Neuronal stem cell (in vitro differentiated cells): ENCODE measurements around the gene TSNAXIP1.

Experiments used
- DNase-seq: peaks from one replicate; pipeline ENCODE4 v3.0.0-alpha.2; 2013; ENCODE audit warnings: low spot score
- H2AFZ ChIP-seq: one replicate; pipeline ENCODE4 v1.6.1; 2013; ENCODE audit warnings: mild to moderate bottlenecking, low read length, inconsistent platforms
- H2AK5ac ChIP-seq: 2 replicates; pipeline ENCODE4 v1.6.1; 2013; ENCODE audit warnings: low read depth, mild to moderate bottlenecking, inconsistent platforms, low read length, moderate library complexity, mixed read lengths
- H2BK120ac ChIP-seq: 2 replicates; pipeline ENCODE4 v1.6.1; 2013; ENCODE audit warnings: low read depth, mild to moderate bottlenecking, inconsistent platforms, low read length, moderate library complexity, mixed read lengths
- H2BK12ac ChIP-seq: one replicate; pipeline ENCODE4 v1.6.1; 2013; ENCODE audit warnings: low read length, inconsistent platforms
- H2BK15ac ChIP-seq: 2 replicates; pipeline ENCODE4 v1.6.1; 2013; ENCODE audit warnings: mild to moderate bottlenecking, low read length, inconsistent platforms, mixed read lengths
- H2BK5ac ChIP-seq: one replicate; pipeline ENCODE4 v1.6.1; 2013; ENCODE audit warnings: inconsistent platforms, mild to moderate bottlenecking, low read length, moderate library complexity
- H3K14ac ChIP-seq: one replicate; pipeline ENCODE4 v1.6.1; 2013; ENCODE audit warnings: low read length, inconsistent platforms
- H3K18ac ChIP-seq: 2 replicates; pipeline ENCODE4 v1.6.1; 2013; ENCODE audit warnings: low read length, inconsistent platforms
- H3K23ac ChIP-seq: 2 replicates; pipeline ENCODE4 v1.6.1; 2013; ENCODE audit warnings: low read depth, mild to moderate bottlenecking, mixed read lengths, low read length, inconsistent platforms; ENCODE audit not compliant: poor library complexity
- H3K27ac ChIP-seq: replicated peaks from 3 replicates; pipeline ENCODE4 v1.5.1; 2013; ENCODE audit warnings: low read length, inconsistent platforms
- H3K27me3 ChIP-seq, 3 experiments: 2 replicates each; pipeline ENCODE4 v1.6.1; 2013; ENCODE audit warnings: low read length in 3 of 3, mild to moderate bottlenecking in 2 of 3, inconsistent platforms in 1 of 3, low read depth in 1 of 3, mixed read lengths in 1 of 3, moderate library complexity in 1 of 3; ENCODE audit not compliant: control insufficient read depth in 3 of 3, insufficient read depth in 3 of 3
- H3K36me3 ChIP-seq, 2 donors: replicated peaks in 1 of 2; 2 replicates each; pipeline ENCODE4 v1.6.1; 2013; ENCODE audit warnings: low read length in 2 of 2; ENCODE audit not compliant: control insufficient read depth in 2 of 2, insufficient read depth in 2 of 2
- H3K4ac ChIP-seq: 2 replicates; pipeline ENCODE4 v1.6.1; 2013; ENCODE audit warnings: inconsistent platforms, mild to moderate bottlenecking, low read length, moderate library complexity
- H3K4me1 ChIP-seq, 2 donors: 1 replicate in 1 of 2; 2 replicates in 1 of 2; pipeline ENCODE4 v1.6.1; 2013; ENCODE audit warnings: low read length in 2 of 2, low read depth in 1 of 2; ENCODE audit not compliant: control insufficient read depth in 2 of 2, insufficient read depth in 1 of 2
- H3K4me2 ChIP-seq: one replicate; pipeline ENCODE4 v1.6.1; 2013; ENCODE audit warnings: mild to moderate bottlenecking, low read length, inconsistent platforms; ENCODE audit not compliant: insufficient read depth, poor library complexity, severe bottlenecking
- H3K4me3 ChIP-seq, 2 donors: 2 replicates each; pipeline ENCODE4 v1.5.1; 2013; ENCODE audit warnings: low read length in 2 of 2, mild to moderate bottlenecking in 2 of 2, inconsistent platforms in 1 of 2, moderate library complexity in 1 of 2
- H3K79me1 ChIP-seq: one replicate; pipeline ENCODE4 v1.6.1; 2013; ENCODE audit warnings: low read depth, mild to moderate bottlenecking, inconsistent platforms, low read length, moderate library complexity
- H3K9ac ChIP-seq: one replicate; pipeline ENCODE4 v1.6.1; 2013; ENCODE audit warnings: mild to moderate bottlenecking, low read depth, low read length, inconsistent platforms; ENCODE audit not compliant: poor library complexity
- H3K9me3 ChIP-seq, 2 donors: replicated peaks in 1 of 2; 2 replicates each; pipeline versions ENCODE3 to v1.6.1; 2013; ENCODE audit warnings: low read length in 2 of 2, mild to moderate bottlenecking in 2 of 2, inconsistent platforms in 1 of 2, low read depth in 1 of 2, mixed read lengths in 1 of 2, moderate library complexity in 1 of 2; ENCODE audit not compliant: control insufficient read depth in 2 of 2, insufficient read depth in 1 of 2
- H4K8ac ChIP-seq: one replicate; pipeline ENCODE4 v1.6.1; 2013; ENCODE audit warnings: low read depth, mild to moderate bottlenecking, inconsistent platforms, low read length, moderate library complexity
- H4K91ac ChIP-seq: one replicate; pipeline ENCODE4 v1.6.1; 2013; ENCODE audit warnings: low read length, low read depth, mild to moderate bottlenecking, inconsistent platforms; ENCODE audit not compliant: poor library complexity
- WGBS, 2 donors: extraction: QIAGEN DNeasy Blood & Tissue Kit; methylation state at CpG; one replicate each; pipeline ENCODE4 v1.1.7; 2013; ENCODE audit warnings: missing lambda C conversion rate in 2 of 2, mixed read lengths in 1 of 2; ENCODE audit not compliant: insufficient read length in 2 of 2, insufficient replicate concordance in 1 of 2; ENCODE audit errors: extremely low coverage in 2 of 2; 5-methylcytosine and 5-hydroxymethylcytosine counted together

The TSNAXIP1 gene

DNA sequence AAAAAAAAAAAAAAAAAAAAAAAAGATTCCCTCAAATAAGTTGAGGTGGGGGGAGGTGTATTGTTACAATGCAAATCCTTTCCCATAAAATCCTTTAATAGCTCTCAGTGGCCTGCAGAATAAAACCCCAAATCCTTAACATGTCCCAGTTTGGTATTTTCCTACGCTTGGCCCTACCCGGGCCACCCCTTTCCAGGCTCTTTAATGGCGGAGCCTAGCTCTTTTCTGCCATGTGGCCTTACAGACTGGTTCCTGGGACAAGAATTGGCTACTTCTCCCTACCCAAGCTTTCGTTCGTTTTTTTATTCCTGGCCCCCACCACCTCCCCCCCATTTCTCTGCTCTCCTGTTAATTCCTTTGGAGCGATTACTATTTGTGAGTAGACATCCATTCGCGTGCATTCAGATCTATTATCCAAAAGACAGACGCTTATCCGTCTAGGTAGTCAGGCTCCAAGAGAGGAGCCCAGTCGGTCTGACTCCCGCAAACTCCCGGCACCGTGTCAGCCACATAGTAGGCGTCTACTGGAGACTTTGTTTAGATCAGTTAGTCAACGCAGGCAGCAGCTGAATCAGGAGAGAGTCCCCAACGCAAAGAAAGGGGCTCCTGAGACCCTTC lies 34.6 kb downstream of the TSNAXIP1 start:
- Histone ChIP-seq H3K27me3 (no peaks in the 10 kb centered on the region), H2AFZ (peak overlapping the region; percentile 100), H3K14ac (no peak overlapping the region), H3K4me3 (peak overlapping the region in 1 of 2 donors; percentile 91), H3K23ac (peak overlapping the region; percentile 99), H4K91ac (no peak overlapping the region), H2BK15ac (peak overlapping the region; percentile 69), H4K8ac (no peak overlapping the region), H3K79me1 (peaks cover 9% of the 10 kb centered on the region), H2AK5ac (no peak overlapping the region), H3K27ac (no peak overlapping the region), H3K18ac (peak overlapping the region; percentile 73), H2BK120ac (no peak overlapping the region), H3K9me3 (no peaks in the 10 kb centered on the region), H3K36me3 (peaks cover 3 to 16% of the 10 kb centered on the region in 2 donors), H3K4me1 (peaks cover 20 to 23% of the 10 kb centered on the region in 2 donors), H2BK5ac (peak overlapping the region; percentile 97), H3K4ac (no peak overlapping the region), H2BK12ac (no peak overlapping the region), H3K4me2 (no peak overlapping the region), H3K9ac (no peak overlapping the region)
- no CpG with 5 or more reads among the region's 17 CpGs for WGBS, 2 donors
- DNase-seq: no peak

DNA sequence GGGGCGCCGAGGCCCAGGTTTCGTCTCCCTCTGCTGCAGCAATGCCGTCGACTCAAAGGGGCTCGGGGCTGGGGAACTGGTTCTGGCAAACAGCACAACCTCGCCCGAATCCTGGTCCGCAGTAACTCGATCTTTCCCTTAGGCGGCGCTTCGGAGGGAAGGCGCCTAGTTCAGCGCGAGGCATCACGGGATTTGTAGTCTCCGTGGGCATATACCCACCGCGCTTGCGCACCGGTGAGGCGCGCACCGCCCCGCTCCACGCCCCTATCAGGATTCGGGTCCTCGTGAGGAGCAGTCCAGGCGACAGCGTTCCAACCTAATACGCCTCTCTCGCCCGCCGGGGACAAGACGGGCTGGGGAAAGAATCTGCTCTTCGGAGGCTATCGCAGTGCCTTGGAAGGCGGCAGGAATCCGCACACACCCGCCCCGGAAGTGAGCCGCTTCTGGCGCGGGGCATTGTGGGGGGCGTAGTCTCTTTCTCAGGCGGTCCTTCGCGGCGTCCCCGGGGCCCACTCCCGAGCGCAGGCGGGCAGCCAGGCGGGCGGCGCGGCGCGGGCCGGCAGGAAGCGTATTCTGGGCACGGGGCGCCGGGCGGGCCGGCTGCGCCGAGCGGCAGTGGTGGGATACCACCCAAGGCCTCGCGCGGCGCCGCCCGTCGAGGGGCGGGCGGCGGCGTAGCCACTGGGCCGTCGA lies 35.3 kb downstream of the TSNAXIP1 start, which contains the start of gene THAP11:
THAP11 (plus strand) TSS at position 505 of the 693 bp plus-strand sequence. CDS start 235 bp downstream, outside the sequence.
- Histone ChIP-seq H3K14ac (peak within 1 kb of the TSS; percentile 98), H3K23ac (peak within 1 kb of the TSS; percentile 99), H3K9ac (peak within 1 kb of the TSS; percentile 98), H3K4me1 (peaks cover 20 to 23% of the 10 kb centered on the region in 2 donors), H2BK120ac (no peak within 1 kb of the TSS), H2AK5ac (peak within 1 kb of the TSS; percentile 35), H2BK15ac (peak within 1 kb of the TSS; percentile 95), H3K27me3 (no peaks in the 10 kb centered on the region), H4K91ac (peak within 1 kb of the TSS; percentile 22), H2AFZ (peak within 1 kb of the TSS; percentile 100), H3K9me3 (no peaks in the 10 kb centered on the region), H3K18ac (peak within 1 kb of the TSS; percentile 100), H3K36me3 (peaks cover 3 to 16% of the 10 kb centered on the region in 2 donors), H3K4me3 (peak within 1 kb of the TSS; percentile 88 to 91), H3K27ac (peak within 1 kb of the TSS; percentile 98), H3K4ac (no peak within 1 kb of the TSS), H2BK5ac (peak within 1 kb of the TSS; percentile 97), H3K4me2 (peak within 1 kb of the TSS; percentile 89), H4K8ac (no peak within 1 kb of the TSS), H3K79me1 (peaks cover 9% of the 10 kb centered on the region), H2BK12ac (peak within 1 kb of the TSS; percentile 51)
- WGBS, 2 donors: no CpG with 5 or more reads among the region's 83 CpGs
- peak; percentile 97 for DNase-seq

DNA sequence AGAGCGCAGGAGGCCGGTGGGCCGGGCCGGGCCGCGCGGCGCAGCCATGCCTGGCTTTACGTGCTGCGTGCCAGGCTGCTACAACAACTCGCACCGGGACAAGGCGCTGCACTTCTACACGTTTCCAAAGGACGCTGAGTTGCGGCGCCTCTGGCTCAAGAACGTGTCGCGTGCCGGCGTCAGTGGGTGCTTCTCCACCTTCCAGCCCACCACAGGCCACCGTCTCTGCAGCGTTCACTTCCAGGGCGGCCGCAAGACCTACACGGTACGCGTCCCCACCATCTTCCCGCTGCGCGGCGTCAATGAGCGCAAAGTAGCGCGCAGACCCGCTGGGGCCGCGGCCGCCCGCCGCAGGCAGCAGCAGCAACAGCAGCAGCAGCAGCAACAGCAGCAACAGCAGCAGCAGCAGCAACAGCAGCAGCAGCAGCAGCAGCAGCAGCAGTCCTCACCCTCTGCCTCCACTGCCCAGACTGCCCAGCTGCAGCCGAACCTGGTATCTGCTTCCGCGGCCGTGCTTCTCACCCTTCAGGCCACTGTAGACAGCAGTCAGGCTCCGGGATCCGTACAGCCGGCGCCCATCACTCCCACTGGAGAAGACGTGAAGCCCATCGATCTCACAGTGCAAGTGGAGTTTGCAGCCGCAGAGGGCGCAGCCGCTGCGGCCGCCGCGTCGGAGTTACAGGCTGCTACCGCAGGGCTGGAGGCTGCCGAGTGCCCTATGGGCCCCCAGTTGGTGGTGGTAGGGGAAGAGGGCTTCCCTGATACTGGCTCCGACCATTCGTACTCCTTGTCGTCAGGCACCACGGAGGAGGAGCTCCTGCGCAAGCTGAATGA lies 36.0 kb downstream of the TSNAXIP1 start:
- Histone ChIP-seq H3K4me2 (peak overlapping the region; percentile 89), H4K8ac (no peak overlapping the region), H2AK5ac (peak overlapping the region; percentile 35), H3K23ac (peak overlapping the region; percentile 99), H3K9ac (peak overlapping the region; percentile 98), H3K27me3 (no peaks in the 10 kb centered on the region), H3K27ac (peak overlapping the region; percentile 51), H3K9me3 (no peaks in the 10 kb centered on the region), H3K18ac (peak overlapping the region; percentile 100), H3K4me1 (peaks cover 20 to 23% of the 10 kb centered on the region in 2 donors), H2AFZ (peak overlapping the region; percentile 100), H3K4me3 (peak overlapping the region; percentile 88 to 91), H3K4ac (no peak overlapping the region), H2BK5ac (peak overlapping the region; percentile 97), H3K79me1 (peaks cover 14% of the 10 kb centered on the region), H4K91ac (peak overlapping the region; percentile 22), H2BK15ac (peak overlapping the region; percentile 95), H3K14ac (peak overlapping the region; percentile 91), H3K36me3 (peaks cover 3 to 16% of the 10 kb centered on the region in 2 donors), H2BK12ac (peak overlapping the region; percentile 36), H2BK120ac (no peak overlapping the region)
- DNase-seq: peak; percentile 50
- WGBS, 2 donors: no CpG with 5 or more reads among the region's 67 CpGs
